Stomach (tissue), 9 donors: ENCODE results near the gene CDC42BPG. TPM values are rescaled to one million over a fixed set of nuclear protein-coding genes. Genes with fewer than 3 reads are reported as not detected.

Experiments
- DNase-seq, 2 donors: peaks; one replicate each; pipeline versions ENCODE4 v3.0.0 to v3.0.0-alpha.2; 2013 to 2019
- H3K27ac ChIP-seq, 5 donors: fragments of 200-600 bp in 4 of 5; sonication (generic) in 4 of 5; one replicate each; pipeline ENCODE4 v1.5.1; 2013 to 2019; ENCODE audit warnings: mild to moderate bottlenecking in 1 of 5, moderate library complexity in 1 of 5
- H3K27me3 ChIP-seq, 3 donors: fragments of 200-600 bp; sonication (generic); one replicate each; pipeline ENCODE4 v1.5.1; 2017 to 2019; ENCODE audit warnings: mixed run types in 1 of 3
- H3K36me3 ChIP-seq, 4 donors: fragments of 200-600 bp; sonication (generic); 1 replicate in 3 of 4; 2 replicates in 1 of 4; pipeline ENCODE4 v1.5.1; 2016 to 2019
- H3K4me1 ChIP-seq, 4 donors: fragments of 200-600 bp; sonication (generic); one replicate each; pipeline ENCODE4 v1.5.1; 2016 to 2019
- H3K4me3 ChIP-seq, 4 donors: fragments of 200-600 bp; sonication (generic) in 3 of 4; one replicate each; pipeline ENCODE4 v1.5.1; 2016 to 2019; ENCODE audit warnings: mild to moderate bottlenecking in 1 of 4
- H3K9me3 ChIP-seq, 4 donors: fragments of 200-600 bp; sonication (generic); one replicate each; pipeline ENCODE4 v1.5.1; 2016 to 2019
- EP300 ChIP-seq: sonication (generic); formaldehyde crosslinking; IDR thresholded peaks from one replicate; pipeline ENCODE4 v1.6.1; 2017; ENCODE audit warnings: antibody characterized with exemption
- POLR2A ChIP-seq, 4 donors: fragments of 450-650 bp; IDR thresholded peaks; one replicate each; pipeline ENCODE4 v1.6.1; 2016; ENCODE audit warnings: antibody characterized with exemption in 4 of 4, control low read depth in 2 of 4, mild to moderate bottlenecking in 1 of 4, moderate library complexity in 1 of 4
- POLR2AphosphoS5 ChIP-seq, 3 donors: sonication (generic); formaldehyde crosslinking; IDR thresholded peaks; one replicate each; pipeline ENCODE4 v1.6.1; 2016; ENCODE audit warnings: antibody characterized with exemption in 3 of 3
- WGBS, 5 donors: extraction: QIAGEN DNeasy Blood & Tissue Kit in 3 of 5; methylation state at CpG; one replicate each; pipeline versions ENCODE4 v1.1.5 to v1.1.7; 2013 to 2018; 5-methylcytosine and 5-hydroxymethylcytosine counted together
- intact Hi-C: fragments of 100-400 bp; cut with DNase I; formaldehyde crosslinking; loops from one replicate; pipeline ENCODE4 v1.15.1; 2023; ENCODE audit warnings: low total_unique reads
- polyA plus RNA-seq, 3 donors: library from polyadenylated mRNA; stranded (reverse); fragments of 200-250 nt; gene quantifications; one replicate each; pipeline ENCODE4 v1.2.3, GENCODE V29; 2013
- total RNA-seq, 5 donors: library from RNA; depleted of rRNA; stranded (reverse); fragments of >200 nt; gene quantifications; one replicate each; pipeline versions ENCODE4 v1.1.0 to v1.2.3, GENCODE V29; 2014 to 2016
- TF ChIP-seq, protein P1 (sequence below), 7 experiments: fragments of 450-650 bp in 4 of 7; fragments of 200-600 bp in 3 of 7; sonication (generic) in 3 of 7; IDR thresholded peaks; one replicate each; pipeline ENCODE4 v1.5.1; 2016 to 2019; ENCODE audit warnings: antibody characterized with exemption in 7 of 7, control low read depth in 2 of 7, mild to moderate bottlenecking in 1 of 7
- donor health status: healthy with polysubstance abuse.
- donor health status: Bipolar disorder and iron deficiency.
- donor health status: healthy.

CDC42BPG gene
- total and polyA plus RNA-seq, 8 donors = 8.9 to 66.5 (median 26.2) TPM

DNA sequence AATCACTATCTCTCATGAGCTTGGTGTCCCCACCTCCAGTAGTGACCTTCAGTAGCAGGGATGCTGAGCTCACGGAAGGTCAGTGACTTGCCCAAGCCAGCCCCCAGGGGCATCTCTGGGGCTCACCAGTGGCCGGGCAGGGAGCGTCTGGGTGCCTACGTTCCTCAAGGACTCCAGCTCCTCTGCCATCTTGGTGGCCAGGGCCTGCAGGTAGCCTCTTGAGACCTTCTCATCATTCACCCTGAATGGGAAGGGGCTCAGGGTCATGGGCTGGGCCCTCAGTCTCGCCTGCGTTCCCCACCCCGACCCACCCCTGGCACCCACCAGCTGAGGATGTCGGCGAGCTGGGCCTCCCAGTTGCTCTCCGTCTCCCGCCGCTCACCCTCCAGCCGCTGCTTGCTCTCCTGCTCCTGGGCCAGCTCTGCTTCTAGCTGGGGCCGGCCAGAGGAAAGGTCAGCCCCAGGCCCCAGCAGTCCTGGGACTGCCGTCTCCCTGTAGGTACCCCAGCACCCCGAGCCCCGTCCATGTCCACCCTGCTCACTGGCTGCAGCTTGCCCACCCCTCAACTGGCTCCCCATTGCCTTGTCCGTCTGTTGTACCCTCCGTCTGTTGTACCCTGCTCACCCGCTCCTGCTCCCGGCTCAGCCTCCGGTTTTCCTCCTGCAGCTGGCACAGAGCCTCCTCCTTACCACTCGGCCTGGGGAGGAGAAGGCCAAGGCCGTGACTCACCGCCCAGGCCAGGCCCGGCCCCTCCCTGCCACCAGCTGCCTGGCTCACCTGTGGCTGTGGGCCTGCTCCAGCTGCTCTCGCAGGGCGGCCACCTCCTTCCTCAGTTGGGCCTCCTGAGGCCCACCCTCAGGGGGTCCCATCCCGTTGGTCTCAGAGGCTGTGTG is 9.5 kb downstream of the CDC42BPG start:
- TF ChIP-seq EP300 = no peak
- TF ChIP-seq POLR2AphosphoS5 (IDR thresholded peaks at IDR 0.05) = peak in 1 of 3 donors; percentile 62
- H3K9me3 ChIP-seq = no peaks in the 10 kb centered on the region
- H3K36me3 ChIP-seq = peaks cover 6 to 86% (median 76%) of the 10 kb centered on the region in 4 donors
- no peaks in the 10 kb centered on the region for H3K27me3 ChIP-seq
- WGBS, 5 donors = 61 to 88% (median 74%) methylated on average over 20 to 29 of the region's 29 CpGs
- intact Hi-C loops = no loop called here
- peak overlapping the region in 4 of 5 donors; percentile 45 to 73 (median 58) for H3K27ac ChIP-seq
- DNase-seq = peak in 1 of 2 donors; percentile 90
- H3K4me3 ChIP-seq = no peak overlapping the region
- H3K4me1 ChIP-seq = peaks cover 0 to 16% (median 9%) of the 10 kb centered on the region in 4 donors

DNA sequence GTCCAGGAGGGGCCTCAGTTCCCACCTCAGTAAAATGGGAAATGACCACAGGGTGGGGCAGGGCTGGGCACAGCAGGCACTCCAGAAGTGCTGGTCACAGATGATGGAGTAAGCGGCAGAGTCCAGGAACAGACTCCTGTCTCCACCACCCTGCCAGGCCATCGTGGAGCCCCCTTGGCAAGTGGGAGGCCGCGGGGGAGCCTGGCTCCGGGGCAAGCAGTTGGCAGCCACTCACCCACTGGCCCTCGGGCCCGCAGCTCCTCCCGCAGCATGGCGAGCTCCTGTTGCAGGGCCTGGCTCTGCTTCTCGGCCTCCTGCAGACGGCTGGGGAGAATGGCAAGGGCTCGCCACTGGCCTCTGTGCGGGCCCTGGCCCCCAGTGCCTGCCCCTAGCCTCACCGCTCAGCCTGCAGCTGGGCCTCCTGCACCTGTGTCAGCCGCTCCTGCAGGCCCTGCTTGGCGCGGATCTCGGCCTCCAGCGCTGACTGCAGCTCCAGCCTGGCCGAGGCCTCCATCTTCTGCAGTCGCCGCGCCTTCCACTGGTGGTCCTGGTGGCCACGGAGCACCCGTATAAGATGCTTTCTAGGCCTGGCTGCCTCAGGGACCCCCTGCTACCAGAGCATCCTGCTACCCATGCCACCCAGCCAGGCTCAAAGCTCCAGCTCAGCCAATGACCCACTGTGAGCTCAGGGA is 10.3 kb downstream of the CDC42BPG start:
- no peaks in the 10 kb centered on the region for H3K9me3 ChIP-seq
- no peak for DNase-seq
- intact Hi-C loops = no loop called here
- H3K4me3 ChIP-seq = no peak overlapping the region
- H3K27ac ChIP-seq = peak overlapping the region in 1 of 5 donors; percentile 73
- peaks cover 0 to 16% (median 9%) of the 10 kb centered on the region in 4 donors for H3K4me1 ChIP-seq
- H3K36me3 ChIP-seq = peaks cover 6 to 86% (median 76%) of the 10 kb centered on the region in 4 donors
- 89 to 99% (median 96%) methylated on average over 10 to 25 of the region's 25 CpGs for WGBS, 5 donors
- no peaks in the 10 kb centered on the region for H3K27me3 ChIP-seq
- no peak for TF ChIP-seq EP300
- TF ChIP-seq POLR2A (IDR thresholded peaks at IDR 0.05) = no peak
- no peak for TF ChIP-seq POLR2AphosphoS5 (IDR thresholded peaks at IDR 0.05)
- TF ChIP-seq, protein P1, sequence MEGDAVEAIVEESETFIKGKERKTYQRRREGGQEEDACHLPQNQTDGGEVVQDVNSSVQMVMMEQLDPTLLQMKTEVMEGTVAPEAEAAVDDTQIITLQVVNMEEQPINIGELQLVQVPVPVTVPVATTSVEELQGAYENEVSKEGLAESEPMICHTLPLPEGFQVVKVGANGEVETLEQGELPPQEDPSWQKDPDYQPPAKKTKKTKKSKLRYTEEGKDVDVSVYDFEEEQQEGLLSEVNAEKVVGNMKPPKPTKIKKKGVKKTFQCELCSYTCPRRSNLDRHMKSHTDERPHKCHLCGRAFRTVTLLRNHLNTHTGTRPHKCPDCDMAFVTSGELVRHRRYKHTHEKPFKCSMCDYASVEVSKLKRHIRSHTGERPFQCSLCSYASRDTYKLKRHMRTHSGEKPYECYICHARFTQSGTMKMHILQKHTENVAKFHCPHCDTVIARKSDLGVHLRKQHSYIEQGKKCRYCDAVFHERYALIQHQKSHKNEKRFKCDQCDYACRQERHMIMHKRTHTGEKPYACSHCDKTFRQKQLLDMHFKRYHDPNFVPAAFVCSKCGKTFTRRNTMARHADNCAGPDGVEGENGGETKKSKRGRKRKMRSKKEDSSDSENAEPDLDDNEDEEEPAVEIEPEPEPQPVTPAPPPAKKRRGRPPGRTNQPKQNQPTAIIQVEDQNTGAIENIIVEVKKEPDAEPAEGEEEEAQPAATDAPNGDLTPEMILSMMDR (IDR thresholded peaks at IDR 0.05) = no peak

DNA sequence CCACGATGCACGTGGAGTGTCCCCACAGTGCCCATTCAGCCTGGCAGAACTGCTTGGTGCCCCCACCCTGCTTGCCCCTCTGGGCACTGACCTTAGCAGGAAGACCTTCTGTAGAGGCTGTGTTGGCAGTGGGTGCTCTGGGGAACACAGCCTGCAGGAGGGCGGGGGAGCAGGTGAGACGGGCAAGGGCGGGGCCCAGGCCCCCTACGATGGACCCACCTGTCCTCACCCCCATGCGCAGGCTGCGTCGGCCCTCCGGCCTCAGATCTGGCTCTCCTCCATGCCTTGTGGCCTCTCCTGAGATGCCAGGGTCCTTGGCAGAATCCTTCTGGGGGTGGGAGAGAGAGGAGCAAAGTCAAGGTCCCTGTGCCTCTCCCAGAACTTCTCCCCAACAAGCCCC is 10.9 kb downstream of the CDC42BPG start:
- TF ChIP-seq POLR2AphosphoS5 (IDR thresholded peaks at IDR 0.05) = no peak
- TF ChIP-seq EP300 = no peak
- TF ChIP-seq, protein P1 (IDR thresholded peaks at IDR 0.05) = no peak
- no peak for TF ChIP-seq POLR2A (IDR thresholded peaks at IDR 0.05)
- intact Hi-C loops = no loop called here
- Histone ChIP-seq H3K27me3 (no peaks in the 10 kb centered on the region), H3K4me3 (no peak overlapping the region), H3K4me1 (peaks cover 0 to 16% (median 9%) of the 10 kb centered on the region in 4 donors), H3K27ac (no peak overlapping the region), H3K9me3 (no peaks in the 10 kb centered on the region), H3K36me3 (peaks cover 3 to 86% (median 76%) of the 10 kb centered on the region in 4 donors)
- WGBS, 5 donors = 84 to 93% (median 90%) methylated on average over 6 to 10 of the region's 10 CpGs
- DNase-seq = no peak

DNA sequence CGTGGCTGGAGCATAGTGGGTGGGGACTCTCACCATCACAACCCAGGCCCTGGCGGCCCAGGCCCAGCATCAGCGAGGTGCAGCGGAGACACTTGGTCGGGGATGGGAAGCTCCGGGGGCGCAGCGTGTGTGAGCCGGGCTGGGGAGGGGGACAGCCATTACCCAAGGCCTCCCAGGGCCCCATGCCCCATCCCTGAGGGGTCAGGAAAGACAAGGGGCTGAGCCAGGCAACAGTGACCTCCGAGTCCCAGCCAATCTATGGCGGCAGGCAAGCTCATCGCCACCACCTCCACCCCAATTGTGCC is 11.3 kb downstream of the CDC42BPG start:
- intact Hi-C loops = no loop called here
- H3K4me1 ChIP-seq = peaks cover 0 to 16% (median 9%) of the 10 kb centered on the region in 4 donors
- H3K36me3 ChIP-seq = peaks cover 0 to 86% (median 76%) of the 10 kb centered on the region in 4 donors
- DNase-seq = no peak
- no peaks in the 10 kb centered on the region for H3K9me3 ChIP-seq
- no peak overlapping the region for H3K27ac ChIP-seq
- no peak overlapping the region for H3K4me3 ChIP-seq
- TF ChIP-seq EP300 (no peak), POLR2AphosphoS5 (IDR thresholded peaks at IDR 0.05) (no peak), POLR2A (IDR thresholded peaks at IDR 0.05) (no peak)
- TF ChIP-seq, protein P1 (IDR thresholded peaks at IDR 0.05) = no peak
- 86 to 96% (median 93%) methylated on average over 10 to 12 of the region's 12 CpGs for WGBS, 5 donors
- no peaks in the 10 kb centered on the region for H3K27me3 ChIP-seq
